Transverse colon (tissue), 4 donors: Measurements from ENCODE around the gene ZC3H12D. TPM values are rescaled to one million over a fixed set of nuclear protein-coding genes. Genes with fewer than 3 reads are reported as not detected.
"Not testable (repeated sequence)": the region's sequence is repeated elsewhere in the genome, so short reads cannot be mapped to it uniquely, and the experiment has no call there.

Experiments used
- DNase-seq: peaks from one replicate; pipeline ENCODE4 v3.0.0-alpha.2; 2019
- H3K27ac ChIP-seq, 4 donors: fragments of 200-600 bp; sonication (generic); 2 replicates each; pipeline ENCODE4 v1.5.1; 2016 to 2018; ENCODE audit warnings: inconsistent platforms in 4 of 4
- H3K27me3 ChIP-seq: fragments of 200-600 bp; sonication (generic); 2 replicates; pipeline ENCODE4 v1.5.1; 2017; ENCODE audit warnings: inconsistent platforms
- H3K36me3 ChIP-seq, 4 donors: fragments of 200-600 bp; sonication (generic); 2 replicates each; pipeline ENCODE4 v1.5.1; 2017 to 2019; ENCODE audit warnings: inconsistent platforms in 4 of 4
- H3K4me1 ChIP-seq, 4 donors: fragments of 200-600 bp; sonication (generic); 2 replicates each; pipeline ENCODE4 v1.5.1; 2017 to 2020; ENCODE audit warnings: inconsistent platforms in 4 of 4
- H3K4me3 ChIP-seq, 4 donors: fragments of 200-600 bp; sonication (generic); 1 replicate in 1 of 4; 2 replicates in 3 of 4; pipeline versions ENCODE4 v1.5.1 to v1.6.1; 2017 to 2019; ENCODE audit warnings: inconsistent platforms in 4 of 4
- H3K9me3 ChIP-seq, 2 donors: fragments of 200-600 bp; sonication (generic); 2 replicates each; pipeline ENCODE4 v1.5.1; 2017 to 2019; ENCODE audit warnings: inconsistent platforms in 2 of 2
- EP300 ChIP-seq: sonication (generic); formaldehyde crosslinking; IDR thresholded peaks from one replicate; pipeline ENCODE4 v1.6.1; 2017; ENCODE audit warnings: antibody characterized with exemption, low read depth
- POLR2A ChIP-seq: fragments of 450-650 bp; IDR thresholded peaks from one replicate; pipeline ENCODE4 v1.6.1; 2016; ENCODE audit warnings: antibody characterized with exemption, mild to moderate bottlenecking, moderate library complexity
- POLR2AphosphoS5 ChIP-seq, 3 donors: sonication (generic); formaldehyde crosslinking; IDR thresholded peaks; one replicate each; pipeline ENCODE4 v1.6.1; 2016; ENCODE audit warnings: antibody characterized with exemption in 3 of 3
- WGBS, 2 donors: methylation state at CpG; one replicate each; pipeline ENCODE4 v1.1.5; 2018; ENCODE audit warnings: low coverage in 1 of 2; 5-methylcytosine and 5-hydroxymethylcytosine counted together
- in situ Hi-C, 4 donors: fragments of 200-750 bp; cut with MboI; loops; one replicate each; pipeline versions ENCODE4 v1.15.0 to v1.15.1; 2017; ENCODE audit warnings: low sequenced_read_pairs in 3 of 4, low pct_ligation_motif_present in 1 of 4, low pct_unique_long_range_greater_than_20kb in 1 of 4
- intact Hi-C: fragments of 100-400 bp; cut with DNase I; formaldehyde crosslinking; loops from one replicate; pipeline ENCODE4 v1.15.1; 2023; ENCODE audit warnings: low total_unique reads
- total RNA-seq, 4 donors: library from RNA; depleted of rRNA; stranded (reverse); fragments of >200 nt; gene quantifications; one replicate each; pipeline ENCODE4 v1.1.0, GENCODE V29; 2016
- TF ChIP-seq, protein P1 (sequence below), 5 experiments: fragments of 200-600 bp in 3 of 5; fragments of 450-650 bp in 2 of 5; sonication (generic) in 3 of 5; IDR thresholded peaks; 1 replicate in 2 of 5; 2 replicates in 3 of 5; pipeline ENCODE4 v1.5.1; 2016 to 2017; ENCODE audit warnings: antibody characterized with exemption in 5 of 5, inconsistent platforms in 3 of 5, mild to moderate bottlenecking in 2 of 5, moderate library complexity in 1 of 5

The ZC3H12D gene
- total RNA-seq, 4 donors from 2014 or later, result 1.8 to 24.3 (median 12.1) TPM

DNA sequence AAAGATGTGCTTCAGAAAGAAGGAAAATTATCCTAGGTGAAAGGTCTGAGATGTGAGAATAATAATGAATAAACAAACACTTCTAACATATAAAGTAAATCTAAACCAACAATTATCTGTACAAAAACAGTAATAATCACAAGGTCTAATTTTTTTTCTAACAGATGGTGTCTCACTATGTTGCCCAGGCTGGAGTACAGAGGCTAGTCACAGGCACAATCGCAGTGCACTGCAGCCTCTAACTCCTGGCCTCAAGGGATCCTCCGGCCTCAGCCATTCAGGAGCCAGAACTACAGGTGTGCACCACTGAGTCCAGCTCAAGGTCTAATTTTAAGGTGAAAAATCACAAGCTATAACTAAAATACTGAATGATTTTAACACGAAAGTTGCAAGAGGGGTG is 17.0 kb upstream of the ZC3H12D start:
- H3K27ac ChIP-seq, result no peak overlapping the region
- peaks cover 0 to 17% (median 0%) of the 10 kb centered on the region in 4 donors for H3K36me3 ChIP-seq
- WGBS, 2 donors, result 95% methylated on average over 3 of the region's 3 CpGs; no CpG with 5 or more reads in 1 of the 2 donors
- H3K27me3 ChIP-seq, result no peaks in the 10 kb centered on the region
- intact Hi-C loops (no loop called here), in situ Hi-C loops (loop anchor here in 1 of 4 donors (25.0 kb wide), 1 partner anchor 414 kb away; no protein-coding TSS in a partner anchor)
- TF ChIP-seq EP300, result no peak
- TF ChIP-seq, protein P1, sequence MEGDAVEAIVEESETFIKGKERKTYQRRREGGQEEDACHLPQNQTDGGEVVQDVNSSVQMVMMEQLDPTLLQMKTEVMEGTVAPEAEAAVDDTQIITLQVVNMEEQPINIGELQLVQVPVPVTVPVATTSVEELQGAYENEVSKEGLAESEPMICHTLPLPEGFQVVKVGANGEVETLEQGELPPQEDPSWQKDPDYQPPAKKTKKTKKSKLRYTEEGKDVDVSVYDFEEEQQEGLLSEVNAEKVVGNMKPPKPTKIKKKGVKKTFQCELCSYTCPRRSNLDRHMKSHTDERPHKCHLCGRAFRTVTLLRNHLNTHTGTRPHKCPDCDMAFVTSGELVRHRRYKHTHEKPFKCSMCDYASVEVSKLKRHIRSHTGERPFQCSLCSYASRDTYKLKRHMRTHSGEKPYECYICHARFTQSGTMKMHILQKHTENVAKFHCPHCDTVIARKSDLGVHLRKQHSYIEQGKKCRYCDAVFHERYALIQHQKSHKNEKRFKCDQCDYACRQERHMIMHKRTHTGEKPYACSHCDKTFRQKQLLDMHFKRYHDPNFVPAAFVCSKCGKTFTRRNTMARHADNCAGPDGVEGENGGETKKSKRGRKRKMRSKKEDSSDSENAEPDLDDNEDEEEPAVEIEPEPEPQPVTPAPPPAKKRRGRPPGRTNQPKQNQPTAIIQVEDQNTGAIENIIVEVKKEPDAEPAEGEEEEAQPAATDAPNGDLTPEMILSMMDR (IDR thresholded peaks at IDR 0.05), result no peak
- no peak for TF ChIP-seq POLR2A
- no peak for TF ChIP-seq POLR2AphosphoS5 (IDR thresholded peaks at IDR 0.05)
- H3K9me3 ChIP-seq, result no peaks in the 10 kb centered on the region
- H3K4me1 ChIP-seq, result peaks cover 0 to 16% (median 9%) of the 10 kb centered on the region in 4 donors
- no peak overlapping the region for H3K4me3 ChIP-seq
- DNase-seq, result no peak

DNA sequence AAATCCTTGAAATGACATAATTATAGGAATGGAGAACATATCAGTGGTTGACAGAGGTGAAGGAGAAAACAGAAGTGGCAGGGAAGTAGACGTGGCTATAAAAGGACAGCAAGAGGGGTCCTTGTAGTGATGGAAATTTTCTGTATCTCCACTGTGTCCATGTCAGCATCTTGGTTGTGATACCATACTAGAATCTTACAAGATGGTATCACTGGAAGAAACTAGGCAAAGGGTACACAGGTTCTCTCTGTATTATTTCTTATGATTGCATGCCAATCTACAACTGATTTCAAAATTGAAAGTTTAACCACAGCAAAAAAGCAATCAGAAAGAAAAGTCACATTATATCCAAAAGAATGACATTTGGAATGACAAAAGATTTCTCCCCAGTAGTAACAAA is 16.4 kb upstream of the ZC3H12D start:
- in situ Hi-C loops (loop anchor here in 1 of 4 donors (25.0 kb wide), 1 partner anchor 414 kb away; no protein-coding TSS in a partner anchor), intact Hi-C loops (no loop called here)
- Histone ChIP-seq H3K4me3 (no peak overlapping the region), H3K4me1 (peaks cover 0 to 22% (median 12%) of the 10 kb centered on the region in 4 donors), H3K27ac (no peak overlapping the region), H3K27me3 (no peaks in the 10 kb centered on the region), H3K36me3 (peaks cover 0 to 17% (median 0%) of the 10 kb centered on the region in 4 donors), H3K9me3 (no peaks in the 10 kb centered on the region)
- DNase-seq, result no peak
- WGBS, 2 donors, result 82 to 91% methylated on average over 1 of the region's 1 CpG
- TF ChIP-seq POLR2A (no peak), EP300 (no peak), POLR2AphosphoS5 (IDR thresholded peaks at IDR 0.05) (no peak)
- TF ChIP-seq, protein P1 (IDR thresholded peaks at IDR 0.05), result no peak

DNA sequence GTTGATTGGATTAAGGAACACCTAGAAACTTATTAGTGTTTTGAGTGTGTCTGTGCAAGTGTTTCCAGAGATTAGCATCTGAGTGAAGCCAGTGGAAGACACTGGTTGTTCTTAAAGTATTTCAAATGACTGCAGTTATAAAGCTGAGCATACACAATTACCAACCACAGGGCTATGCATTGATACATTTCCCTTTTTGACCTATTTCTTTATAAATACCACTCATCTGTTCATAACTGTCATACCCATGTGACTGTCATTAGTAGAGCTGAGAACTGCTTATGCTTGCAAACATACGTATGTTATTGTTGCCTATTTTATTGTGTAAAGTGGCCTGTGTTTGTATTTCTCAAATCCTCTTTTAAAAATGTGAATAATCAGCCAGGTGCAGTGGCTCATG is 15.3 kb upstream of the ZC3H12D start:
- intact Hi-C loops, result no loop called here
- Histone ChIP-seq H3K9me3 (no peaks in the 10 kb centered on the region), H3K4me3 (no peak overlapping the region), H3K27ac (peak overlapping the region in 1 of 4 donors; percentile 73), H3K36me3 (peaks cover 0 to 8% (median 0%) of the 10 kb centered on the region in 4 donors), H3K27me3 (no peaks in the 10 kb centered on the region), H3K4me1 (peaks cover 0 to 31% (median 12%) of the 10 kb centered on the region in 4 donors)
- in situ Hi-C loops, result loop anchor here in 1 of 4 donors (25.0 kb wide), 1 partner anchor 413 kb away; no protein-coding TSS in a partner anchor
- DNase-seq, result no peak
- WGBS, 2 donors, result 43 to 79% methylated on average over 1 of the region's 1 CpG
- no peak for TF ChIP-seq POLR2AphosphoS5 (IDR thresholded peaks at IDR 0.05)

DNA sequence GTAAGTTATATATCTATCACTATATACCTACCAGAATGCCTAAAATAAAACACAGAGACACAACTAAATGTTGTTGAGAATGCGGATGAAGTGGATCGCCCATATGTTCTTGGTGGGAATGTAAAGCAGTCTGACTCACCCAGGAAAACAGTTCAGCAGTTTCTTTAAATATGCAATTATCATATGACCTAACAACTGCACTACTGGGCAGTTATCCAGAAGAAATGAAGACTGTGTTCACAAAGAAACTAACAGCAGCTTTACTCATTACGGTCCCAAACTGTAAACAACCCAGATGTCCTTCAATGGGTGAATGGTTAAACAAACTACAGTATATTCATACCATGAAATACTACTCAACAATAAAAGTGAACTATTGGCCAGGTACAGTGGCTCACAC is 14.3 kb upstream of the ZC3H12D start:
- WGBS, 2 donors, result 25 to 37% methylated on average over 2 to 3 of the region's 3 CpGs
- in situ Hi-C loops, result no loop called here
- Histone ChIP-seq H3K9me3 (no peaks in the 10 kb centered on the region), H3K4me1 (peaks cover 0 to 40% (median 15%) of the 10 kb centered on the region in 4 donors), H3K36me3 (peaks cover 0 to 2% (median 0%) of the 10 kb centered on the region in 4 donors), H3K27me3 (no peaks in the 10 kb centered on the region), H3K4me3 (peak overlapping the region in 1 of 4 donors; percentile 7), H3K27ac (peak overlapping the region; percentile 50 to 75 (median 70))
- intact Hi-C loops, result no loop called here
- TF ChIP-seq POLR2A (peak; percentile 52), EP300 (no peak), POLR2AphosphoS5 (IDR thresholded peaks at IDR 0.05) (peak in 2 of 3 donors; percentile 68 to 76)
- DNase-seq, result no peak

DNA sequence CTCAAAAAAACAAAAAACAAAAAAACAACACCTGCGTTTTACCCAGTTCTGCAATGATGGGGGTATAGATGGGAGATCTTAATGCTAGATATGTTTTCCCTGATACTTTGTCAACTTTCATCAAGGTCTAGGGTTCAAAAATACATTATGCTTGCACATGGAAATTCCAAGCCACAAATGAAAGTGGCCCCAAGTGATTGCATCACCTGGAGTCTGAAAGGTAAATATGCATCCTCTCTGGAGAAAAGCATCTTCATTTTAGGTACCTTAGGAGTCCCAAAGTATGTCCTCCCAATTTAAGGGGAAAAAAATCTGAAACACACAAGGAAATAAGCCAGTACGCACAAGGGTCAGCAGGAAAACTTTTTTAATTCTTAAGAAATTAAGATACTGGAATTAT is 12.6 kb upstream of the ZC3H12D start:
- intact Hi-C loops, result no loop called here
- H3K36me3 ChIP-seq, result peaks cover 0 to 2% (median 0%) of the 10 kb centered on the region in 4 donors
- H3K4me3 ChIP-seq, result no peak overlapping the region
- H3K4me1 ChIP-seq, result peaks cover 0 to 46% (median 17%) of the 10 kb centered on the region in 4 donors
- in situ Hi-C loops, result no loop called here
- no peaks in the 10 kb centered on the region for H3K9me3 ChIP-seq
- 92 to 97% methylated on average over 2 of the region's 2 CpGs for WGBS, 2 donors
- no peak for DNase-seq
- TF ChIP-seq, protein P1 (IDR thresholded peaks at IDR 0.05), result no peak
- TF ChIP-seq POLR2A (no peak), POLR2AphosphoS5 (IDR thresholded peaks at IDR 0.05) (no peak)
- no peaks in the 10 kb centered on the region for H3K27me3 ChIP-seq
- peak overlapping the region in 1 of 4 donors; percentile 28 for H3K27ac ChIP-seq

DNA sequence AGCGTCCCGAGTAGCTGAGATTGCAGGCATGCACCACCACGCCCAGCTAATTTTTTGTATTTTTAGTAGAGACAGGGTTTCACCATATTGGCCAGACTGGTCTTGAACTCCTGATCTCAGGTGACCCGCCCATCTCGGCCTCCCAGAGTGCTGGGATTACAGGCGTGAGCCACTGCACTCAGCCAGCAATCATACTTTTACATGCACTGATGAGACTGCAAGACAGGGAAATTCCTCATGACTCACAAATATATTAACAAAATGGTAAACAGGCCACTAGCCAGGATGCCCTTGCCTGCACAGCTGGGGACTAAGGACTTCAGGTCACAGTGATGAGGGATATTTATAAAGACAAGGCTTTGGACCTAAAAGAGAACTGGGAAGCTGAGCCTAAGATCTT is 11.8 kb upstream of the ZC3H12D start:
- Histone ChIP-seq H3K4me1 (peaks cover 0 to 46% (median 17%) of the 10 kb centered on the region in 4 donors), H3K27ac (peak overlapping the region in 2 of 4 donors; percentile 9 to 28)
- H3K9me3 ChIP-seq, H3K27me3 ChIP-seq, H3K4me3 ChIP-seq, in situ Hi-C loops, intact Hi-C loops, H3K36me3 ChIP-seq, DNase-seq: not testable (repeated sequence)
- WGBS, 2 donors, result 61% methylated on average over 6 of the region's 6 CpGs; no CpG with 5 or more reads in 1 of the 2 donors

DNA sequence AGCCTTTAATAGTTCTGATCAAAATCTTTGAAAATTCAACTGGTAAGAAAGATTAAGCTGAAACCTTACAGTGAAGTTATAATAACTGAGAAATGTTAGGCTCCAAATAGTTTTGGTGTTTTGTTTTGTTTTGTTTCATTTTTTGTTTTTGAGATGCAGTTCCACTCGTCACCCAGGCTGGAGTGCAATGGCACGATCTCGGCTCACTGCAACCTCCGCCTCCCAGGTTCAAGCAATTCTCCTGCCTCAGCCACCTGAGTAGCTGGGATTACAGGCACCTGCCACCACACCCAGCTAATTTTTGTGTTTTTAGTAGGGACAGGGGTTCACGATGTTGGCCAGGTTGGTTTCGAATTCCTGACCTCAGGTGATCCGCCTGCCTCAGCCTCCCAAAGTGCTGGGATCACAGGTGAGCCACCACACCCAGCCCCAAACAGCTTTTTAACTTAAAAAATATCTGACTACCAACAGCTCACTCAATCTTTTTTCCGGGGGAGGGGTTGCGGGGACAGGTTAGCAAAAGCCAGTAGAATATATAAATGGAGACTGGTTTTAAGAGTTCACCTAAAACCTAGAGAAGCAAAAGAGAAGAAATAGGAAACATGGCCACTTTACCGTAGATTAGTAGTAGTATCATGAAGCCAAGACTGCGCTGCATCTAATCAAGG is 10.7 kb upstream of the ZC3H12D start:
- H3K36me3 ChIP-seq, intact Hi-C loops, in situ Hi-C loops, H3K27ac ChIP-seq, H3K27me3 ChIP-seq, H3K4me3 ChIP-seq, DNase-seq, H3K9me3 ChIP-seq: not testable (repeated sequence)
- H3K4me1 ChIP-seq, result peaks cover 0 to 46% (median 17%) of the 10 kb centered on the region in 4 donors
- 67 to 75% methylated on average over 9 to 11 of the region's 11 CpGs for WGBS, 2 donors
